ENCODE measurements around the gene NOVA2.
A peak's percentile ranks its signal among the peaks of the same experiment; 100 is the strongest.

The NOVA2 gene

DNA sequence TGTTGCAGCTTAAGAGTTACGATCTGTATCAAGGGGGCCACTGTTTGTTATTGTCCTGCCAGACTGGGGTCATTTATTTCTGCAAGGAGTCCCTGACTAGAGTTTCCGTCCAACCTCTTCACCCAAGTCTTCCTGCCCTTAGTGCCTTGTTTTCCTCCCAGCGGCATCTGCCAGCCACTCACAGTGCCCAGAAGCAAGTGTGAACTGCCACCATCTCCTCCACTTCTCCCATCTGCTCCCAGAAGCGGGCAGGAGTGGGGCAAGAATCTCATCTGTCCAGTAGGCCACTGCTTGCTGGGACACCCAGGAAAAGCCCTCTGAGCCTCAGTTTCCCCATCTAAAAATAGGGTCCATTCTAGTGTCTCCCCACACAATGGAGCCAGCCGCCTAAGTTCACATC lies 4.0 kb downstream of the NOVA2 start:
- no peak for DNase-seq (ENCODE audit: low read depth)
- H3K4me3 ChIP-seq (ENCODE audit: low read depth, low read length): no peak overlapping the region

DNA sequence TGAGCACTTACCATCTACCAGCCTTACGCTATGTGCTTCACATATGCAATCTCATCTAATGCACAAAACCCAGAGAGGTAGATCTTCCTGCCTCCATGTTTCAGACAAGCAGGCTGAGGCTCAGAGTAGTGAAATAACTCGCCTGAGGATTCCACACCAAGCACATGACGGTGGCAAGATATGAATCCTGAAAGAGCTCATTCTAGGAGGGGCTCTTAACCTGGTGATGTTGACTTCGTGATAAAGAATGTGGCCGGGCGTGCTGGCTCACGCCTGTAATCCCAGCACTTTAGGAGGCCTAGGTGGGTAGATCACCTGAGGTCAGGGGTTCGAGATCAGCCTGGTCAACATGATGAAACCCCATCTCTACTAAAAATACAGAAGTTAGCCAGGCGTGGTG lies 5.0 kb downstream of the NOVA2 start:
- no peak overlapping the region for H3K4me3 ChIP-seq (ENCODE audit: low read depth, low read length)
- DNase-seq (ENCODE audit: low read depth): no peak

DNA sequence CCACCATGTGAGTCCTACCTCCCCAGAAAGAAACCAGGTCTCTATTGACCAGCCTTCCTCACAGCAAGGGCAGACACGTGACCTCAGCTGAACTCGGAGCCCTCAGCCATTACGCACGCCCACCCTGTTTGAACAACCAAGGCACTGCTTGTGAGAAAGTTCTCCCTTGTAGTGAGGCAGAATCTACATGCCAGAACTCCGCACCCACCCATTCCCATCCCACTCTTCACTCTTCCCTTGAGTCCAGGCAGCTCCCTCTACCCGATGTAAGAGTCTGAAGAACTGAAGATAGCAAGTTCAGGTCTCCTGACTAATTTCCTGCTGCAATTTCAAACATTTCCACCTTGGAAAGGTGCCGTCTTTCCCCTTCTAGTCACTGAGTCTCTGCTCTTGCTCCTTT lies 6.4 kb downstream of the NOVA2 start:
- DNase-seq (ENCODE audit: low read depth): no peak
- no peak overlapping the region for H3K4me3 ChIP-seq (ENCODE audit: low read depth, low read length)

DNA sequence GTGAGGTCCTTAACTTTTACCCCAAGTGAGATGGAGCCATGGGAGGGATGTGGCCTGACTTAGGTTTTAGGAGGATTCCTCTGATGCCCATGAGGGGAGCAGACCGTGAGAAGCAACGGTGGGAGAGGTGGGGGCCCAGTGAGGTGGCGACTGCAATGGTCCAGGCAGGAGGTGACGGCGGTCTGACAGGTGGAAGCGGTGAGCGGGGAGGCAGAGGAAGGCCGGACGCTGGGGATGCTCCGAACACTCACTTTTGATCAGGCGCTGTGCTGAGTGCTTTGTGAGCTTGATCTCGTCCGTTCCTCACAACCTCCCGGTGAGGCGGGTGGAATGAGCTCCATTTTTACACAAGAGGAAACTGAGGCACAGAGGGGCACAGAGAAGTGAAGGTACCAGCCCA lies 11.6 kb downstream of the NOVA2 start:
- H3K4me3 ChIP-seq (ENCODE audit: low read depth, low read length): no peak overlapping the region
- no peak for DNase-seq (ENCODE audit: low read depth)

DNA sequence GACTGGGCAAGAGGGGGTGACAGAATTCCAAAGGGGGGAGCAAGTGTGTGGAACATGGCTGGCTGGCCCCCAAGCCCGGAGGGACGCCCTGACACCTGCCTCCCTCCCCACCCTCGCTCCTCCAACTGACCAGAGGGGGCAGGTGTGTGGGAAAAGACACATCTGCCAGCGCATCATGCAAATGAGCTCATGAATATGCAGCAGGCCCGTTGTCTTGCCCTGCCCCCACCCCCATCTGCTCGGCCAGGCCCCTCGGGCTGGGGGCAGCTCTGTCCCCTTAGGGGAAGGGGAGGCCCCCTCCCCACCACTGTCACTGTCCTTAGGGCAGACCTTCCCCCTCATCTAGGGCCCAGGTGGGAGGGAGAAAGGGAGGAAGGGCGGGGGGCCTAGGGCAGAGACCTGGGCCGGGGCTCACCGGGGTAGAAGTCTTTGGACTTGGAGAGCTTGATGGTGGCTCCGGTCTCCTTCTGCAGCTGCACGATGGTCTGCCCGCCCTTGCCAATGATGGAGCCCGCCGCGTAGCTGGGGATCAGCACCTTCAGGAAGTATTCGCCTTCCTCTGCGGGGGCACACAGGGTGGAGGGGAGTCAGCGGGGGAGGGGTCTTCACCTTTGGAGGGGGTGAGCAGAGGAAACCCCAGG lies 12.9 kb downstream of the NOVA2 start:
- DNase-seq (ENCODE audit: low read depth): no peak
- no peak overlapping the region for H3K4me3 ChIP-seq (ENCODE audit: low read depth, low read length)

DNA sequence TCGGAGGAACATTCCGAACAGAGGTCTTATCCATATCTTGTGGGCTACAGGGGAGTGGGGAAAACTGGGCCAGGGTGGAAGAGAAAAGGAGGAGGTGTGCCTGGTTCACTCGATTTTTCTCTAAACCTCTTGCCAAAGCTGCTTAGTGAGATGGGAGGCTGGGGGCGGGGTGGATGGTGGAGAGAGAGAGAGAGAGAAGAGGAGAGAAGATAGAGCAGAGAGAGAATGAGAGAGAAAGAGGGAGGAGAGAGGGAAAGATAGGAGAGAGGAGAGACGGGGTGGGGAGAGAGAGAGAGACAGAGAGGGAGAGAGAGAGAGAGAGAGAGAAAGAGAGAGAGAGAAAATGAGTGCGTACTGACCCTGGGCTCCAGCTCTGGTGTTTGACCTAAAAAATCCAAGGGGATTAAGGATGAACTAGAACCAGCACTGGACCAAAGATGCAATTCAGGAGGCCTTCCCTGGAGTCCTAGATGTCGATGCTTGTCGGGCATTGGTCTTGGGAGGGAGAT lies 14.1 kb downstream of the NOVA2 start:
- H3K4me3 ChIP-seq (ENCODE audit: low read depth, low read length): no peak overlapping the region
- no peak for DNase-seq (ENCODE audit: low read depth)

DNA sequence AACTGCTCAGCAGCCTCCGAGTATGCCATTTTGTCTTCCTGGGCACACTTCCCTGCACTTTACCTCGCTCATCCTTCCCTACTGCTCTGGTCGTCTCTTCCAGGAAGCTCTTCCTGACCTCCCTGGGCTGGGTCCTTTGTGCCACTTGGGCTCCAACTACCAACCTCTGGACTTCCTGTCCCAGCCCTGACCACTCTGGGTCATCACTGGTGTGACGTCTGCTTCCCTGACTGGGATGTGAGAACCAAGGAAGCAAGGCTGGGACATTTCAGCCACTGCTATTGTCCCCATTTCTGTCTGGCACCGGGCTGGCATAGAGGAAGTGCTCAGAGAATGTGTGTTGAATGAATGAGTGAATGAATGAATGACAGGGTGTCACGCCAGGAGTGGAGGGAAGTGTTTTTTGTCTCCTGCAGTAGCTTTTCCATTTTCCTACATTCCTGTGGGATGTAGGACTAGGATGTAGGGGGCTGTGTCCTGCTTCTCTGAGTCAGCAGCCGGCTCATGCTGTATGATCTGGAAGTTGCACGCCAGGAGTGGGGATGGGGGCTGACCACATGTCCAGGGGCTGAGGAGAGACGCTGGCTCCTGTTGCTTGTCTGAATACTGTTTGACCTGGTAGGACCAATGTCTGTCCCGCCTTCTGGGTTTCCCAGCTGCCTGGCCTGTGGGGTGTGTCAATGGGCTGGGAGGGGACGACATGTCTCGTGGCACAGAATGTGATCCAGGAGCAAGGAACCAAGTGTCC lies 14.7 kb downstream of the NOVA2 start:
- H3K4me3 ChIP-seq (ENCODE audit: low read depth, low read length): no peak overlapping the region
- DNase-seq (ENCODE audit: low read depth): no peak

DNA sequence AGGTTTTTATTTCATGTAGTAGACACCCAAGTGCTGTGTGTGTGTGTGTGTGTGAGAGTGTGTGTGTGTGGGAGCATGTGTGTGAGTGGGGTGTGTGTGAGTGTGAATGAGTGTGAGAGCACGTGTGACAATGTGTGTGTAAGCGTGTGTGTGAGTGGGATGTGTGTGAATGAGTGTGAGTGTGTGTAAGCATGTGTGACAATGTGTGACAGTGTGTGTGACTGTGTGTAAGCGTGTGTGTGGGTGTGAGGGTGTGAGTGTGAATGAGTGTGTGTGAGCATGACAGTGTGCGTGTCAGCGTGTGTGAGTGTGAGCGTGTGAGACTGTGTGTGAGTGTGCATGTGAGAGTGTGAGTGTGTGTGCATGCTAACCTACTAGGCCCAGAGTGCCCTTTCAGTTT lies 15.3 kb downstream of the NOVA2 start:
- no peak for DNase-seq (ENCODE audit: low read depth)
- no peak overlapping the region for H3K4me3 ChIP-seq (ENCODE audit: low read depth, low read length)

DNA sequence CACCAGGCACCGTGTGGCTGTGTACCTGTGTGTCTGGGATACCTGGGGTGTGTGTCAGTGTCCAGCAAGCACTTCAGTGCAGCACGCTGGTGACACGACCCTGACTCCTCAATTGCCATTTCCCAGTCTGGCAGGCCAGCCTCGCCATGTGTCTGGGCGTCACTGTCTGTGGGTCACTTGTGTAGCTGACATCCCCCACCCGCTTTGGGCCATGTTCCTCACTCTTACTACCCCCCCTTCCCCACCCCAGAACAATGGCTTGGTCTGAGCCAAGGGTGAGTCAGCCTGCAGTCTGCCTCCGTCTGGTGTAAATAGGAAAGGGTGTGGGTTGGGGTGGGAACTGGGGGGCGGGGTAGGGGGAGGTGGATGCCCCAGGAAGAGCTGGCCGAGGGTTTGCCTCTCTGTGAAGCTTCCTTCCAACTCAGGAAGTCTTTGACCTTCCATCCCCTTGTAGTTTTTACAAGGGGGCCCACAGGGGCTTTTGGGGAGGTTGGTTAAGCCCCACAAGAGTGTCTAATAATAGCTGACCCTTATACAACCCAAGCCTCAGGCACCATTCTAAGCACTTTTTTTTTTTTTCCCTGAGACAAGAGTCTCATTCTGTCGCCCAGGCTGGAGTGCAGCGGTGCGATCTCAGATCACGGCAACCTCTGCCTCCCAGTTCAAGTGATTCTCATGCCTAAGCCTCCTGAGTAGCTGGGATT lies 17.6 kb downstream of the NOVA2 start:
- H3K4me3 ChIP-seq (ENCODE audit: low read depth, low read length): no peak overlapping the region
- DNase-seq (ENCODE audit: low read depth): no peak

DNA sequence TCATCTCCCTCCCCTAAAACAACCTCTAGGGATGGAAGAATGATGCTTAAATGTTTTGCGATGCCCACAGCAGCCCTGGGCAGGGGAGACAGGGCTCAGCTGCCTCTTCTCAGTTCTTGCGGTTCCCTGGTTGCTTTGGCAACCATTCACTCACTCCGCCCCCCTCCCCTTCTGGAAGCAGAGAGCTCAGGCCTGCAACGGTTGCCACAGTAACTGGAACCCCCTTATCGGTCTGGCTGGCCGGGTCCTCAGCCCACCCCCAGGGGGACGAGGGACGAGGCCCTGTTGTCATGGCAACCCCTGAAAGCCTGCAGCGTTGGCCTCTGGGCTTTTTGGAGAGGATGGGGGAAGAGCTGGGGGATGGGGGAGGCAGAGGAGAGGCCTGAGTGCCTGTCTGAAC lies 19.5 kb downstream of the NOVA2 start:
- H3K4me3 ChIP-seq (ENCODE audit: low read depth, low read length): no peak overlapping the region
- no peak for DNase-seq (ENCODE audit: low read depth)

DNA sequence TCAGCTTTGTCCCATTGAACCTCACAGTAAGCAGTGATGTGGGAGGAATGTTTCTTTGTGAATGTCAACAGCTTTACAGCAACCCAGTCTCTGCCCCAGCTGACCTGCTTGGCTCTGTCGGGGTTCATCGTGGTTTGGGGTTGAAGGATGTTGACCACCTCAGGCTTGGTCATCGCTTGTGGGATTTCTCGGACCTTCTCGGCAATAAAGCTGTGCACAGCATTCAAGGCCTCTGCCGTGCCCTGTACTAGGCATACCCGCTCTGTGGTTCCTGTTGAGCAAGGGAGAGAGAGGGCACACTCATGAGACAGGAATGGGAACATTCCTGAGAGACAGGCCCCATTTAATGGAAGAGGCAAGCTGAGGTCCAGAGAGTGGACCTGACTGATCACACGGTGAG lies 20.0 kb downstream of the NOVA2 start:
- no peak overlapping the region for H3K4me3 ChIP-seq (ENCODE audit: low read depth, low read length)
- DNase-seq (ENCODE audit: low read depth): no peak

DNA sequence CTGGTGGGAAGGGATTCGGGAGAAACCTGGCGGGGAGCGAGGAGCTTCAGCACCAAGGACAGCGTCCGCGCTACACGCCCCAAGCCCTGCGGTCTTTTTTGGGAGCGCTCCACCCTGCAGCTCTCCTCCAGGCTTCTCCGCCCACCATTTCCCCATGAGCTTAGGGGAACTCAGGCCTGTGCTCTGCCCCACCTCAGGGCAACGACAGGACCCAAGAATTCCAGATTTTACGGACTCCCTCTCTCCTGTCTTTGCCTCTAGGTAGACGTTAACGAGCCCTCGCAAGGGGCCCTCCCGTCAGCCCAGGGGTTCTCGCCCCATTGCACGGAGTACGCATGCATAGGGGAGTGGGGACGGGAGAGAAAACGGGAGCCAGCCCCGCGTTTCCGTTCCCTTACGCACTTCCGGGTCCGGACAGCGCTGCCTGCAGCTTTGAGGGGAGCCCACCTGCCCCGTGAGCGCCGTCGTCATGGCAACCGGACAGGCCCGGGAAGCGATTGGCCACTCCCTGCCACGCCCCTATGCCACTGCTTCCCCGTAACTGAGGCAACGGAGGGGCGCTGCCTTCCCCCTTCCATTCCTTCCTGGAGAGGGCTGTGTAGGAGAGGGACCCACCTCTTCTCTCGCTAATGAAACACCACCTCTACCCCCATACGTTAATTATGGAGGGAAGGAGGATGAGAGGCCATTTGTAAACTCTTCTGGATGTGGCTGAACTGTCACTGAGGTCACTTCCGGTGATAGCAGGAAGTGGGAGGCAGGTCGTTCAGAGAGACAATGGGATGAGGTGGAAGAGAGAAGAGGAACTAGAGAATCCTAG lies 20.8 kb downstream of the NOVA2 start:
- peak; percentile 4 for DNase-seq (ENCODE audit: low read depth)
- peak overlapping the region; percentile 27 for H3K4me3 ChIP-seq (ENCODE audit: low read depth, low read length)

DNA sequence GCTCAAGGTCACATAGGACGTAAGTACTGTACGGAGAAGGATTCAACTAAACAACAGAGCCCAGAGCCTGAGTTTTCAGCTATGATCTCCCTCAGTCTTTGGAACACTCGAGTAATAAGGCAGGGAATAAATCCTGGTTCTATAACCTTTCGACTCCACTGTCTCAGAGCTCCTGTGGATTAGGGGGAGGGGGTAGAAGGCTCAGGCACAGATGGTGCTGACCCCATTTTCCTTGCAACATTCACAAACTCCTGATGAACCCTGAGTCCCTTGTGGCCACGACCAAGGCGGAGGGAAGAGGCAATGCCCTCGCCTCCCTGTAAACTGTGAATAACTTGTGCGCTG lies 21.4 kb downstream of the NOVA2 start:
- no peak overlapping the region for H3K4me3 ChIP-seq (ENCODE audit: low read depth, low read length)
- DNase-seq (ENCODE audit: low read depth): no peak

DNA sequence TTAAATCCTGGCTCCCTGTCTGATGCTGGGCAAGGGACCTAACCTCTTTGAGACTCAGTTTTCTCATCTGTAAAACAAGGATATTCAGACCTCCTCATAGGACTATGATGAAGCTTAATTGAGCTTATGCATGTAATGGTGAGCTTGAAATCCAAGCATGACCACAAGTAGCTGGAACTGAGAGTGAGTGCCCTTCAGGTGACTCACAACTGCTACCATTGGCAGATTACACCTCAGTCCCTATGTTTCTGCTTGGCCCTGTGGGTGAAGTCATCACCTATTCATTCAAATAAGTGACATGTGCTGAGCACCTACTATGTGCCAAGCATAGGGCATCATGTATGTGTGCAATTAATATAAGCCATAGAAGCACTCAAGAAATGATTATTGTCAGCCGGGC lies 25.7 kb downstream of the NOVA2 start:
- H3K4me3 ChIP-seq (ENCODE audit: low read depth, low read length): no peak overlapping the region
- no peak for DNase-seq (ENCODE audit: low read depth)

DNA sequence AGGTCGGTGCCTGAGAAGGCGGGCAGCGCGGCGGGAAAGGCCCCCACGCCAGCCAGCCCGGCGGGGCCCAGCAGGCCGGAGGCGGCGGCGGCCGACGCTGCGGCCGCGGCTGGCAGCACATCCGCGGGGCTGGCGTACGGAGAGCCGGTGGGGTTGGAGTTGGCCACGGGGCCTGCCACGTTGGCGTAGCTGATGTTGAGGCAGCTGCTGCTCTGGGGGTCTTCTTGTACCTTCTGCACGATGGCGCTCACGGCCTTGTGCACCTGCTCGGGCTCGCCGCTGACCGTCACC lies 33.2 kb downstream of the NOVA2 start:
- no peak for DNase-seq (ENCODE audit: low read depth)
- no peak overlapping the region for H3K4me3 ChIP-seq (ENCODE audit: low read depth, low read length)

DNA sequence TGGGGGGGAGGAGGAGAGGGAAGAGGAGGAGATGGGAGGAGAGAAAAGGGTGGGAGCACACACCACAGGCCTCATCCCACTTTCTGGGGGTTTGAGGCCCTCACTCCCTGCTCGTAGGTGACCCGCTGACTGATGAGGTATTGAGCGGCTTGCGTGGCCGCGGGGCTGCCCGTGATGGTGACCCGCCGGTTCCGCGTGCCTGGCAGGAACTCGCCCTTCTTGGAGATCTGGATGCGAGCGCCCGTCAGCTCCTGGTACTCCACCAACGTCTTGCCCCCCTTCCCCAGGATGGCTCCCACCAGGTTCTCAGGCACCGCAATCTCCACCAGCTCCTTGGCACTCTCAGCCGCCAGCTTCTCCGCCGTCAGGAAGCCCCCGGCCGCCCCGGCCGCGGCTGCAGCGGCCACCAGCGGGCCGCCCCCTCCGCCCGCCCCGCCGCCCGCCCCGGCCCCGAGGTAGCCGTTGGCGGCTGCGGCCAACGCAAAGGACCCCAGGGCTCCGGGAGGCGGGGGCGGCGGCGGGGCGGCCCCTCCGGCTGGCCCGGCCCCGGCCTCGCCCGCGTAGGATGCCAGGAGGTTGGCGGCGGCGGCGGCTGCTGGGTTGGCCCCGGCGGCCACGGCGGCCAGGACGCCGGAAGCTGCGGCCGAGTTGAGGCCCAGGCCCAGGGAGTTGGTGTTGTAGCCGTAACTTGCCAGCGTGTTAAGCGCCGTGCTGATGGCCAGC lies 33.7 kb downstream of the NOVA2 start:
- DNase-seq (ENCODE audit: low read depth): no peak
- H3K4me3 ChIP-seq (ENCODE audit: low read depth, low read length): no peak overlapping the region

DNA sequence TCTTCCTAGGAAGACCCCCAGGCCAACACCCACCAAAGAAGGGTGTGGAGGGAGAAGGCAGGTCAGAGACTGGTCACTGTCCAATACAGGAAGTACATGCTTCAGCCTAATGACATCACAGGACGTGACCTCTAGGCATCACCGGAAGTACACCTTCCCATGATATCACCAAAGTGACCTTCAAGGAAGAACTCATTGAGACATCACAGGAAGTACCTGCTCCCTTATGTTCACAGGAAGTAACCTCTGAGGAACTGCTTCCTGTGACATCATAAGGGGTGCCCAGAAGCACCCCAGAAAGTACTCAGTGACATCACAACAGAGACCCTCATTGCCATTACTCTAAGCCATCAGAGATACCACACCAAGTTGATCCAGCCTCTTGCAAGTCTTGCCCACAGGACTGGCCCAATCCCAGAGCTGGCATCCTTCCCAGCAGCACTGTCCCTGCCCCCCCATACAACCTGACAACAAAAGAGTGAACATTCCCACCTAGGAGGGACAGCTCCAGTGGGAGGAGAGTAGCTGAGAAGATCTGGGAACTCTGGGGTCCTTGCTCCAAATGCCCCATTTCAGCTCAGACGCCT lies 34.8 kb downstream of the NOVA2 start:
- H3K4me3 ChIP-seq (ENCODE audit: low read depth, low read length): no peak overlapping the region
- DNase-seq (ENCODE audit: low read depth): no peak

DNA sequence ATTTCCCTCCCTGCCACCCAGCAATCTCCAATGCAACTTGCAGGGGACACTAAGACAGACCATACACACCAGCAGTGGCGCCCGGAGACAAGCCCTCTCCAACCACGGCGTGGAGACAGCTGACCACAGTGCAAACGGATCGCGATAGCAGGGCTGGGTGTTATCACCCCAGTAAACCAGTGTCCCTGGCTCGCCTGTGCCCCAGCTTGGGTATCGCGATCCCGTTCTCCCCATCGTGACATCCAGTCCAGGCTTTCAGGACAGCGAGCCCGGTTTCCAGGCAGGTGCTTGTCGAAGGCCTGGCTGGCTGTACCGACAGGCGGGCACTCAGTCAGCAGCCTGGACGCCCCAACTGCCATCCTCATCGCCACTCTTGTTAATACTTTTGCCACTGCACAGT lies 38.4 kb downstream of the NOVA2 start:
- H3K4me3 ChIP-seq (ENCODE audit: low read depth, low read length): no peak overlapping the region
- DNase-seq (ENCODE audit: low read depth): no peak

DNA sequence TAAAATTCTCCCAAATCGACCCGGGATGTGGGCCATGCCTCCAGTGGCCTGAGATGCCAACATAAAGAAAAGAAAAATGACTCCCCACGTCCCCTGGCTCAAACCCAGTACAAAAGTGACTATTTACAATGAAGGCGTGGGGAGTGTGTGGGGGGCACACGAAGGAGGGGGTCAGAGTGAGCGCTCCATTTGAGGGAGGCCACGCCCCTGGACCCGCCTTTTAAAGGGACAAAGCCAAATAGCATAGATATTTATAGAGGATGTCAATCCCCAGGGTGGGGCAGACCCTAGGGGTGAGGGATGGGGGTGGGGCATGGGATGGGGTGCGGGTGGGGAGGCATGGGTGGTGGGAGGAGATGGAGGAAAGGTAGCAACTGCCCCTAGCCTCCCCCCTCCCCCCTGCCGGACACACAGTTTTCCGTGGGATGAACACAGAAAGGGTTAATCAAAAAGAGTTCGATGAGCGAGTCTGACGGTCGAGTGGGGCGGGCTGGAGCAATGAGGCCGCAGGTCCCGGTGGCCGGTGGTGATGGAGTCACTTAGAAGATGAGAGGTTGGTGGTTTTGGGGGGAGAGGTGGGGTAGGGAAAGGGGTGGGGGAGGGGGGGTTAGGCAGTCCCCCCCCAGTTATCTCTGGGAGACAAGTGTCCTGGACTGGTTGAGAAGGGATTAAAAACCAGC lies 39.0 kb downstream of the NOVA2 start:
- DNase-seq (ENCODE audit: low read depth): no peak
- H3K4me3 ChIP-seq (ENCODE audit: low read depth, low read length): no peak overlapping the region
